Type B pancreatic cell (in vitro differentiated cells): ENCODE results near the gene GALT. TPM values are rescaled to one million over a fixed set of nuclear protein-coding genes. Genes with fewer than 3 reads are reported as not detected.

Source experiments
- DNase-seq: peaks from one replicate; pipeline ENCODE4 v3.0.0; 2021; ENCODE audit warnings: mixed read lengths; ENCODE audit not compliant: unreplicated experiment; ENCODE audit errors: extremely low spot score
- H3K27ac Mint-ChIP-seq: 2 replicates; pipeline ENCODE4 v1.8.0; 2021; ENCODE audit warnings: mild to moderate bottlenecking, mixed read lengths
- H3K27me3 Mint-ChIP-seq: 2 replicates; pipeline ENCODE4 v1.8.0; 2021; ENCODE audit warnings: mixed read lengths
- H3K36me3 Mint-ChIP-seq: 2 replicates; pipeline ENCODE4 v1.8.0; 2021; ENCODE audit warnings: mixed read lengths
- H3K4me1 Mint-ChIP-seq: one replicate; pipeline ENCODE4 v1.8.0; 2021; ENCODE audit warnings: mixed read lengths; ENCODE audit not compliant: unreplicated experiment
- H3K4me3 Mint-ChIP-seq: 2 replicates; pipeline ENCODE4 v1.8.0; 2021; ENCODE audit warnings: mild to moderate bottlenecking, mixed read lengths
- H3K9me3 Mint-ChIP-seq: 2 replicates; pipeline ENCODE4 v1.8.0; 2021; ENCODE audit warnings: mixed read lengths
- CTCF ChIP-seq: fragments of 200-600 bp; sonication (generic); conservative IDR thresholded peaks from 2 replicates; pipeline ENCODE4 v1.5.0; 2021; ENCODE audit warnings: antibody characterized with exemption, mild to moderate bottlenecking
- total RNA-seq: library from RNA; stranded (reverse); gene quantifications from 2 replicates; pipeline ENCODE4 v1.2.1, GENCODE V29; 2021; ENCODE audit warnings: low replicate concordance

GALT gene
- total RNA-seq, 1 donor from 2014 or later, result 70.5 TPM

- no peaks in the 10 kb centered on the region for H3K27me3 Mint-ChIP-seq
- DNase-seq, result no peak
- no peak for TF ChIP-seq CTCF
- no peak overlapping the region for H3K4me3 Mint-ChIP-seq
- peaks cover 6% of the 10 kb centered on the region for H3K4me1 Mint-ChIP-seq
- peaks cover 4% of the 10 kb centered on the region for H3K36me3 Mint-ChIP-seq
- H3K27ac Mint-ChIP-seq, result no peak overlapping the region
- no peaks in the 10 kb centered on the region for H3K9me3 Mint-ChIP-seq
Measured at GRCh38 chr9:34691936-34692315, 45.5 kb downstream of the GALT start.

- Mint-ChIP-seq H3K9me3 (no peaks in the 10 kb centered on the region), H3K36me3 (peaks cover 4% of the 10 kb centered on the region), H3K4me1 (no peaks in the 10 kb centered on the region), H3K27me3 (peaks cover 11% of the 10 kb centered on the region), H3K4me3 (no peak overlapping the region), H3K27ac (no peak overlapping the region)
- no peak for TF ChIP-seq CTCF
- DNase-seq, result no peak
Measured at GRCh38 chr9:34693560-34693959, 47.1 kb downstream of the GALT start.

DNA sequence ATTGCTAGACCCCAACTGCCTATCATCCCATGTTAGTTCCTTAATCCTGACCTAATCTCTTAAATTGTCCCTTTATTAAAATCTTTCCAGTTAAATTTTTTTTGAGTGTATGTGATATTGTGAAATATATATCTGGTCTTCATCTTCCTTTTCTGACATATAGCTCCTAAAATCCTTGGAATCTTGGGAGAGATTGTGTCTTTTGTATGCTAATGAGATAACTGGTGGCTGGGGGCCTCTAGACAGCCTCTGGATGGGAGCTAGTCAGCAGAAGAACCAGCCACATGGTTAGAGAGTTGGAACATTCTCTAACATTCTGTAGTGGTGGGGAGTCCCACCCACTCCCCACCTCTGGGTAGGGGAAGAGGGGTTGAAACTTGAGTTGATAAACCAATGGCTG, 48.3 kb downstream of the GALT start:
- no peak overlapping the region for H3K4me3 Mint-ChIP-seq
- peaks cover 4% of the 10 kb centered on the region for H3K36me3 Mint-ChIP-seq
- peaks cover 22% of the 10 kb centered on the region for H3K27me3 Mint-ChIP-seq
- H3K9me3 Mint-ChIP-seq, result no peaks in the 10 kb centered on the region
- no peak overlapping the region for H3K27ac Mint-ChIP-seq
- H3K4me1 Mint-ChIP-seq, result no peaks in the 10 kb centered on the region
- no peak for DNase-seq
- no peak for TF ChIP-seq CTCF

Other genes starting within 250 kb of the GALT start
- 13.4 and 22.4 TPM in 2 replicates for gene FAM219A, start 188.1 kb upstream of the GALT start, total RNA-seq
- gene DNAI1, start 187.9 kb upstream of the GALT start, total RNA-seq, result 0.69 and 4.4 TPM in 2 replicates
- gene ENHO, start 123.7 kb upstream of the GALT start, total RNA-seq, result 0.95 and 5.5 TPM in 2 replicates
- gene CNTFR, start 57.0 kb upstream of the GALT start, total RNA-seq, result 3.5 and 24.2 TPM in 2 replicates
- 30.2 and 31.8 TPM in 2 replicates for gene RPP25L, start 34.6 kb upstream of the GALT start, total RNA-seq
- gene DCTN3, start 26.2 kb upstream of the GALT start, total RNA-seq, result 81.6 and 93.4 TPM in 2 replicates
- gene ARID3C, start 17.6 kb upstream of the GALT start, total RNA-seq, result 0.26 TPM in 1 of 2 replicates, not detected in the other
- gene SIGMAR1, start 8.9 kb upstream of the GALT start, total RNA-seq, result 59.0 and 79.7 TPM in 2 replicates
- gene IL11RA, start 5.5 kb downstream of the GALT start, total RNA-seq, result 10.8 and 53.8 TPM in 2 replicates
- gene CCL27, start 16.0 kb downstream of the GALT start, total RNA-seq, result 0.43 and 1.1 TPM in 2 replicates
- gene CCL19, start 44.6 kb downstream of the GALT start, total RNA-seq, result not detected in 2 replicates
- not detected in 2 replicates for gene CCL21, start 63.5 kb downstream of the GALT start, total RNA-seq